ENCODE results near the gene SLC1A2.

Gene SLC1A2

DNA sequence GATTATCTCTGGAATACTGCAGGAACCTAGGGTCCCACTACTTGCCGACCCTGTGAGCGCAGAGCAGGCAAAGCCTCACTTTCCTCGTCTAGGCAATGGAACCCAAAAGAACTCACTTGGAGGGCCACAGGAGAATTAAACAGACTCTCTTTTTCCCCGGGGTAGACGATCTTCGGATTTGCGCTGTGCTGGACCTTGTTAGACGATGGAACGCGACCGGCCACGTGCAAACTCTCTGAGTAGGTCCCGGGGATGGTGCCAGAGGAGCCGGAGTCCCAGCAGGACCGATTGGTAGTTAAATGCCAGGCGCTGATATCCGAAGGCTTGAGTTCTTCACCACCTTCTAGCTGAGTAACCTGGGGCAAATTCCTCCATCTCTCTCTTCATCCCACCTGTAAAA lies 1.0 kb upstream of the SLC1A2 start:
- ATAC-seq: no peak
- no peak for TF ChIP-seq TCF4 (CRISPR knock-in tag; IDR thresholded peaks at IDR 0.05; ENCODE audit: borderline replicate concordance)

DNA sequence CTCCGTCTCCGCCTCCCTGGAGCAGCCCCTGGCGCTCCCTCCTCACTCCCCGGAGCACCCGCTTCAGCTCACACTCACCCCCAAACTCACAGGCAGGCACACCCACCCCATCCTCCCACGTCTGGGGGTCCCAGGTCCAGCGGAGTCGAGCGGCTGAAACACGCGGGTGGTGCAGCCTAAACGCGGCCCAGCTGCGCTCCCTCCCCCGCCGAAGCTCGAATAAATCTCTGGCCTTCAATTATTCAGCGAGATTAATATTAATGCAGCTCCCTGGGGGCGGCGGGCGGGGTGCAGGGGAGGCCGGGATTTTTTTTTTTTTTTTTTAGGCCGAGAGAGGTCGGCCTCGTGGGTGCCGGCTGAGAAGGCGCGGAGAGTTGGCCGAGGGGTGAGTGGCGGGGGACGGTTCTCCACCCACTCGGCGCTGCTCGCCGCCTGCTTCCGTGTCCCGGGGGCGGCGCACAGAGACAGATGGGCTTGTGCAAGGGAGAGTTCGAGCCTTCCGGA lies 524 bp upstream of the SLC1A2 start:
- ATAC-seq: peak; percentile 43
- TF ChIP-seq ARNTL (CRISPR knock-in tag; IDR thresholded peaks at IDR 0.05; ENCODE audit: borderline replicate concordance, low read depth) (no peak), ZFP30 (CRISPR knock-in tag; IDR thresholded peaks at IDR 0.05) (no peak), ZNF565 (CRISPR knock-in tag; conservative IDR thresholded peaks at IDR 0.05; ENCODE audit: low read depth) (no peak), ZNF8 (CRISPR knock-in tag; IDR thresholded peaks at IDR 0.05) (no peak)
- TF ChIP-seq, protein P1, sequence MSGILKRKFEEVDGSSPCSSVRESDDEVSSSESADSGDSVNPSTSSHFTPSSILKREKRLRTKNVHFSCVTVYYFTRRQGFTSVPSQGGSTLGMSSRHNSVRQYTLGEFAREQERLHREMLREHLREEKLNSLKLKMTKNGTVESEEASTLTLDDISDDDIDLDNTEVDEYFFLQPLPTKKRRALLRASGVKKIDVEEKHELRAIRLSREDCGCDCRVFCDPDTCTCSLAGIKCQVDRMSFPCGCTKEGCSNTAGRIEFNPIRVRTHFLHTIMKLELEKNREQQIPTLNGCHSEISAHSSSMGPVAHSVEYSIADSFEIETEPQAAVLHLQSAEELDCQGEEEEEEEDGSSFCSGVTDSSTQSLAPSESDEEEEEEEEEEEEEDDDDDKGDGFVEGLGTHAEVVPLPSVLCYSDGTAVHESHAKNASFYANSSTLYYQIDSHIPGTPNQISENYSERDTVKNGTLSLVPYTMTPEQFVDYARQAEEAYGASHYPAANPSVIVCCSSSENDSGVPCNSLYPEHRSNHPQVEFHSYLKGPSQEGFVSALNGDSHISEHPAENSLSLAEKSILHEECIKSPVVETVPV (CRISPR knock-in tag; IDR thresholded peaks at IDR 0.05): no peak
- TF ChIP-seq, protein P2, sequence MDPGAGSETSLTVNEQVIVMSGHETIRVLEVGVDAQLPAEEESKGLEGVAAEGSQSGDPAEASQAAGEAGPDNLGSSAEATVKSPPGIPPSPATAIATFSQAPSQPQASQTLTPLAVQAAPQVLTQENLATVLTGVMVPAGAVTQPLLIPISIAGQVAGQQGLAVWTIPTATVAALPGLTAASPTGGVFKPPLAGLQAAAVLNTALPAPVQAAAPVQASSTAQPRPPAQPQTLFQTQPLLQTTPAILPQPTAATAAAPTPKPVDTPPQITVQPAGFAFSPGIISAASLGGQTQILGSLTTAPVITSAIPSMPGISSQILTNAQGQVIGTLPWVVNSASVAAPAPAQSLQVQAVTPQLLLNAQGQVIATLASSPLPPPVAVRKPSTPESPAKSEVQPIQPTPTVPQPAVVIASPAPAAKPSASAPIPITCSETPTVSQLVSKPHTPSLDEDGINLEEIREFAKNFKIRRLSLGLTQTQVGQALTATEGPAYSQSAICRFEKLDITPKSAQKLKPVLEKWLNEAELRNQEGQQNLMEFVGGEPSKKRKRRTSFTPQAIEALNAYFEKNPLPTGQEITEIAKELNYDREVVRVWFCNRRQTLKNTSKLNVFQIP (CRISPR knock-in tag; IDR thresholded peaks at IDR 0.05; ENCODE audit: borderline replicate concordance, low read depth): no peak

DNA sequence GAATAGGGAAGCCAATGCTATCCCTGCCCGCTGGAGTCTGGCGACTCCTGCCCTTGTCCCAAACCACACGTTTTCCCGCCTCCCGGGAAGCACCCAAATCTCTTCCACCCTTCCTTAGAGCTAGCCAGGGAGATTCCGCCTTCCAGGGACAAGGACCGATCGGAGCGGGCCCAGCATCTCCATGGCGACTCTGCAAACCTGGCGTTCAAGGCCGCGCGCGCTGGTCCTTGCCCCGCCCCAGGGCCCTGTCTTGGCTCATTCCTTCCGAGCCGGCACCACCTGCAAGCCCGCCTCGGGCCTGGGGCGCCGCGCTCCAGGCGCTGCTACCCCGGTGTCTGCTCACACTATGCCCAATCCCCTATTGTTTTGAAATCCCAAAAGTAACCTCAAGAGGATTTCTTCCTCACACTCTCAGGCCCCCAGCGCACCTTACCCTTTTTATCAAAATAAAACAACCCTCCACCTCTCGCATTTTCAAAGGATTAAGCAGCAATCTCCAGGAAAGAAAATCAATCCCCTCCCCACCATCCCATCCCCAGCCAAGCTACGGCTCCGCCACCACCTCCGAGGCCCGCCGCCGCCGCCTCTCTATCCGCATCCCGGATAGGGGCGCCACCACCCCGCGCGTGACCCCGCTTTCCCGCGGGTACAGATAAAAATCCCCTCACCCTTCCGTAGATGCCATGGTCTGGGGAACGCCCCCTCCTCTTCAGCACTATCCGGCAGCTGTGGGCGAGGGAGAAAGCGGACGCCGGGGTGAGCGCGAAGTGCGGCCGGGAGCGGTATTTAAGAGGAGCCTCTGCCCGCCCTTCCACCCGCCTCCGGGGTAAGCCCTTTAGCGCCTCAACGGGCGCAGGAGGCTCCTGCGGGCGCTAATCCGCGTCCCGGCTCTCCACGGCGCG lies 825 bp downstream of the SLC1A2 start:
- no peak for TF ChIP-seq GLIS3 (CRISPR knock-in tag; IDR thresholded peaks at IDR 0.05)
- no peak for TF ChIP-seq ESRRG (CRISPR knock-in tag; IDR thresholded peaks at IDR 0.05)
- no peak for TF ChIP-seq ZNF8 (CRISPR knock-in tag; IDR thresholded peaks at IDR 0.05)
- TF ChIP-seq, protein P3, sequence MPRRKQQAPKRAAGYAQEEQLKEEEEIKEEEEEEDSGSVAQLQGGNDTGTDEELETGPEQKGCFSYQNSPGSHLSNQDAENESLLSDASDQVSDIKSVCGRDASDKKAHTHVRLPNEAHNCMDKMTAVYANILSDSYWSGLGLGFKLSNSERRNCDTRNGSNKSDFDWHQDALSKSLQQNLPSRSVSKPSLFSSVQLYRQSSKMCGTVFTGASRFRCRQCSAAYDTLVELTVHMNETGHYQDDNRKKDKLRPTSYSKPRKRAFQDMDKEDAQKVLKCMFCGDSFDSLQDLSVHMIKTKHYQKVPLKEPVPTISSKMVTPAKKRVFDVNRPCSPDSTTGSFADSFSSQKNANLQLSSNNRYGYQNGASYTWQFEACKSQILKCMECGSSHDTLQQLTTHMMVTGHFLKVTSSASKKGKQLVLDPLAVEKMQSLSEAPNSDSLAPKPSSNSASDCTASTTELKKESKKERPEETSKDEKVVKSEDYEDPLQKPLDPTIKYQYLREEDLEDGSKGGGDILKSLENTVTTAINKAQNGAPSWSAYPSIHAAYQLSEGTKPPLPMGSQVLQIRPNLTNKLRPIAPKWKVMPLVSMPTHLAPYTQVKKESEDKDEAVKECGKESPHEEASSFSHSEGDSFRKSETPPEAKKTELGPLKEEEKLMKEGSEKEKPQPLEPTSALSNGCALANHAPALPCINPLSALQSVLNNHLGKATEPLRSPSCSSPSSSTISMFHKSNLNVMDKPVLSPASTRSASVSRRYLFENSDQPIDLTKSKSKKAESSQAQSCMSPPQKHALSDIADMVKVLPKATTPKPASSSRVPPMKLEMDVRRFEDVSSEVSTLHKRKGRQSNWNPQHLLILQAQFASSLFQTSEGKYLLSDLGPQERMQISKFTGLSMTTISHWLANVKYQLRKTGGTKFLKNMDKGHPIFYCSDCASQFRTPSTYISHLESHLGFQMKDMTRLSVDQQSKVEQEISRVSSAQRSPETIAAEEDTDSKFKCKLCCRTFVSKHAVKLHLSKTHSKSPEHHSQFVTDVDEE (CRISPR knock-in tag; IDR thresholded peaks at IDR 0.05): no peak
- TF ChIP-seq BACH2 (CRISPR knock-in tag; IDR thresholded peaks at IDR 0.05; ENCODE audit: borderline replicate concordance): no peak
- no peak for TF ChIP-seq ZNF70 (CRISPR knock-in tag; IDR thresholded peaks at IDR 0.05)
- TF ChIP-seq, protein P4, sequence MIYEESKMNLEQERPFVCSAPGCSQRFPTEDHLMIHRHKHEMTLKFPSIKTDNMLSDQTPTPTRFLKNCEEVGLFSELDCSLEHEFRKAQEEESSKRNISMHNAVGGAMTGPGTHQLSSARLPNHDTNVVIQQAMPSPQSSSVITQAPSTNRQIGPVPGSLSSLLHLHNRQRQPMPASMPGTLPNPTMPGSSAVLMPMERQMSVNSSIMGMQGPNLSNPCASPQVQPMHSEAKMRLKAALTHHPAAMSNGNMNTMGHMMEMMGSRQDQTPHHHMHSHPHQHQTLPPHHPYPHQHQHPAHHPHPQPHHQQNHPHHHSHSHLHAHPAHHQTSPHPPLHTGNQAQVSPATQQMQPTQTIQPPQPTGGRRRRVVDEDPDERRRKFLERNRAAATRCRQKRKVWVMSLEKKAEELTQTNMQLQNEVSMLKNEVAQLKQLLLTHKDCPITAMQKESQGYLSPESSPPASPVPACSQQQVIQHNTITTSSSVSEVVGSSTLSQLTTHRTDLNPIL (CRISPR knock-in tag; IDR thresholded peaks at IDR 0.05; ENCODE audit: low read depth): no peak
- no peak for TF ChIP-seq ISL1 (CRISPR knock-in tag; IDR thresholded peaks at IDR 0.05)
- no peak for TF ChIP-seq ZFP30 (CRISPR knock-in tag; IDR thresholded peaks at IDR 0.05)
- TF ChIP-seq TOX (CRISPR knock-in tag; IDR thresholded peaks at IDR 0.05; ENCODE audit: borderline replicate concordance): no peak
- TF ChIP-seq OSR1 (CRISPR knock-in tag; IDR thresholded peaks at IDR 0.05): no peak
- TF ChIP-seq, protein P5, sequence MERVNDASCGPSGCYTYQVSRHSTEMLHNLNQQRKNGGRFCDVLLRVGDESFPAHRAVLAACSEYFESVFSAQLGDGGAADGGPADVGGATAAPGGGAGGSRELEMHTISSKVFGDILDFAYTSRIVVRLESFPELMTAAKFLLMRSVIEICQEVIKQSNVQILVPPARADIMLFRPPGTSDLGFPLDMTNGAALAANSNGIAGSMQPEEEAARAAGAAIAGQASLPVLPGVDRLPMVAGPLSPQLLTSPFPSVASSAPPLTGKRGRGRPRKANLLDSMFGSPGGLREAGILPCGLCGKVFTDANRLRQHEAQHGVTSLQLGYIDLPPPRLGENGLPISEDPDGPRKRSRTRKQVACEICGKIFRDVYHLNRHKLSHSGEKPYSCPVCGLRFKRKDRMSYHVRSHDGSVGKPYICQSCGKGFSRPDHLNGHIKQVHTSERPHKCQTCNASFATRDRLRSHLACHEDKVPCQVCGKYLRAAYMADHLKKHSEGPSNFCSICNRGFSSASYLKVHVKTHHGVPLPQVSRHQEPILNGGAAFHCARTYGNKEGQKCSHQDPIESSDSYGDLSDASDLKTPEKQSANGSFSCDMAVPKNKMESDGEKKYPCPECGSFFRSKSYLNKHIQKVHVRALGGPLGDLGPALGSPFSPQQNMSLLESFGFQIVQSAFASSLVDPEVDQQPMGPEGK (CRISPR knock-in tag; IDR thresholded peaks at IDR 0.05; ENCODE audit: borderline replicate concordance): no peak
- TF ChIP-seq ARNTL (CRISPR knock-in tag; IDR thresholded peaks at IDR 0.05; ENCODE audit: borderline replicate concordance, low read depth): no peak
- TF ChIP-seq ZC3H10 (CRISPR knock-in tag; IDR thresholded peaks at IDR 0.05): no peak
- no peak for TF ChIP-seq RARB (CRISPR knock-in tag; IDR thresholded peaks at IDR 0.05)
- TF ChIP-seq, protein P2 (CRISPR knock-in tag; IDR thresholded peaks at IDR 0.05; ENCODE audit: borderline replicate concordance, low read depth): no peak
- no peak for TF ChIP-seq ZFP3 (CRISPR knock-in tag; IDR thresholded peaks at IDR 0.05)
- TF ChIP-seq CSDC2 (CRISPR knock-in tag; IDR thresholded peaks at IDR 0.05): no peak
- TF ChIP-seq SNAI2 (CRISPR knock-in tag; IDR thresholded peaks at IDR 0.05): no peak
- peak; percentile 69 for ATAC-seq

Data from SK-N-SH treated with all-trans-retinoic acid at 6 μM for 48 hours (cell line).